Activated CD4-positive, alpha-beta memory T cell treated with anti-CD3 and anti-CD28 coated beads, Interleukin-2, amount 10 ng/mL, durations not matched to agents 7 days and 5 days (primary cell): Measurements from ENCODE around the gene SH3BP4. TPM values are rescaled to one million over a fixed set of nuclear protein-coding genes. Genes with fewer than 3 reads are reported as not detected.

Experiments used
- CTCF ChIA-PET: fragments of 350-600 bp; sonication (Branson Sonifier 250); formaldehyde crosslinking; loops from one replicate; lab custom pipeline; 2021; ENCODE audit warnings: antibody characterized with exemption, inconsistent platforms; lab: Charles Lee
- POLR2A ChIA-PET: fragments of 350-600 bp; sonication (Branson Sonifier 250); formaldehyde crosslinking; loops from one replicate; lab custom pipeline; 2021; ENCODE audit warnings: antibody characterized with exemption; lab: Charles Lee
- DNase-seq: peaks from one replicate; pipeline ENCODE4 v3.0.0-alpha.2; 2020
- H3K27ac Mint-ChIP-seq: one replicate; pipeline ENCODE4 v1.8.0; 2021; ENCODE audit warnings: mild to moderate bottlenecking, mixed read lengths
- H3K27me3 Mint-ChIP-seq: one replicate; pipeline ENCODE4 v1.8.0; 2021; ENCODE audit warnings: mixed read lengths
- H3K36me3 Mint-ChIP-seq: one replicate; pipeline ENCODE4 v1.8.0; 2021; ENCODE audit warnings: low read depth, mixed read lengths
- H3K4me1 Mint-ChIP-seq: one replicate; pipeline ENCODE4 v1.8.0; 2021; ENCODE audit warnings: mixed read lengths
- H3K4me3 Mint-ChIP-seq: one replicate; pipeline ENCODE4 v1.8.0; 2021; ENCODE audit warnings: mild to moderate bottlenecking, mixed read lengths
- H3K9me3 Mint-ChIP-seq: one replicate; pipeline ENCODE4 v1.8.0; 2021; ENCODE audit warnings: mixed read lengths
- total RNA-seq, 2 experiments: library from RNA; stranded (reverse); gene quantifications; one replicate each; pipeline ENCODE4 v1.2.3, GENCODE V29; 2021

The SH3BP4 gene
- total RNA-seq, 2 experiments from 2014 or later = 0.08 TPM; not detected in 1

- Mint-ChIP-seq H3K27me3 (peaks cover 7% of the 10 kb centered on the region), H3K4me3 (no peak overlapping the region), H3K36me3 (no peaks in the 10 kb centered on the region), H3K9me3 (no peaks in the 10 kb centered on the region), H3K4me1 (no peaks in the 10 kb centered on the region), H3K27ac (no peak overlapping the region)
- CTCF ChIA-PET = no interaction called here
- DNase-seq = no peak
- POLR2A ChIA-PET = no interaction called here
These were observed 44.5 kb downstream of the SH3BP4 start for GRCh38 chr2:234996069-234996940.

- Mint-ChIP-seq H3K4me3 (no peak overlapping the region), H3K4me1 (no peaks in the 10 kb centered on the region), H3K27ac (no peak overlapping the region), H3K36me3 (no peaks in the 10 kb centered on the region), H3K27me3 (peaks cover 7% of the 10 kb centered on the region), H3K9me3 (no peaks in the 10 kb centered on the region)
- CTCF ChIA-PET = no interaction called here
- DNase-seq = no peak
- POLR2A ChIA-PET = no interaction called here
These were observed 45.1 kb downstream of the SH3BP4 start for GRCh38 chr2:234996941-234997270.

GRCh38 chr2:234997389-234997788 is 45.6 kb downstream of the SH3BP4 start:
- Mint-ChIP-seq H3K27ac (no peak overlapping the region), H3K27me3 (peaks cover 7% of the 10 kb centered on the region), H3K9me3 (no peaks in the 10 kb centered on the region), H3K36me3 (no peaks in the 10 kb centered on the region), H3K4me3 (no peak overlapping the region), H3K4me1 (no peaks in the 10 kb centered on the region)
- DNase-seq = no peak
- ChIA-PET POLR2A (no interaction called here), CTCF (no interaction called here)

GRCh38 chr2:234998404-234999211 is 46.8 kb downstream of the SH3BP4 start:
- no peak for DNase-seq
- Mint-ChIP-seq H3K36me3 (no peaks in the 10 kb centered on the region), H3K9me3 (no peaks in the 10 kb centered on the region), H3K27me3 (peaks cover 7% of the 10 kb centered on the region), H3K4me3 (no peak overlapping the region), H3K4me1 (no peaks in the 10 kb centered on the region), H3K27ac (no peak overlapping the region)
- ChIA-PET POLR2A (no interaction called here), CTCF (no interaction called here)

GRCh38 chr2:234999740-235000425 is 48.1 kb downstream of the SH3BP4 start:
- no peak overlapping the region for H3K27ac Mint-ChIP-seq
- ChIA-PET CTCF (no interaction called here), POLR2A (no interaction called here)
- H3K4me1 Mint-ChIP-seq = no peaks in the 10 kb centered on the region
- H3K4me3 Mint-ChIP-seq = no peak overlapping the region
- no peaks in the 10 kb centered on the region for H3K27me3 Mint-ChIP-seq
- no peaks in the 10 kb centered on the region for H3K36me3 Mint-ChIP-seq
- no peaks in the 10 kb centered on the region for H3K9me3 Mint-ChIP-seq
- DNase-seq = no peak

GRCh38 chr2:235000426-235001236 is 48.8 kb downstream of the SH3BP4 start:
- H3K4me3 Mint-ChIP-seq = no peak overlapping the region
- POLR2A ChIA-PET = no interaction called here
- H3K27me3 Mint-ChIP-seq = no peaks in the 10 kb centered on the region
- H3K4me1 Mint-ChIP-seq = no peaks in the 10 kb centered on the region
- no peak for DNase-seq
- CTCF ChIA-PET = no interaction called here
- no peak overlapping the region for H3K27ac Mint-ChIP-seq
- no peaks in the 10 kb centered on the region for H3K36me3 Mint-ChIP-seq
- H3K9me3 Mint-ChIP-seq = no peaks in the 10 kb centered on the region

- Mint-ChIP-seq H3K4me1 (no peaks in the 10 kb centered on the region), H3K9me3 (no peaks in the 10 kb centered on the region), H3K27ac (no peak overlapping the region), H3K4me3 (no peak overlapping the region), H3K36me3 (no peaks in the 10 kb centered on the region), H3K27me3 (no peaks in the 10 kb centered on the region)
- ChIA-PET CTCF (no interaction called here), POLR2A (no interaction called here)
- DNase-seq = no peak
These were observed 49.7 kb downstream of the SH3BP4 start for GRCh38 chr2:235001237-235002133.

- POLR2A ChIA-PET = no interaction called here
- no peak overlapping the region for H3K27ac Mint-ChIP-seq
- H3K9me3 Mint-ChIP-seq = no peaks in the 10 kb centered on the region
- no peaks in the 10 kb centered on the region for H3K4me1 Mint-ChIP-seq
- no peak overlapping the region for H3K4me3 Mint-ChIP-seq
- H3K27me3 Mint-ChIP-seq = no peaks in the 10 kb centered on the region
- CTCF ChIA-PET = no interaction called here
- no peak for DNase-seq
- no peaks in the 10 kb centered on the region for H3K36me3 Mint-ChIP-seq
These were observed 50.6 kb downstream of the SH3BP4 start for GRCh38 chr2:235002198-235003095.

GRCh38 chr2:235003096-235003775 is 51.4 kb downstream of the SH3BP4 start:
- ChIA-PET POLR2A (no interaction called here), CTCF (no interaction called here)
- no peak overlapping the region for H3K27ac Mint-ChIP-seq
- DNase-seq = no peak
- no peaks in the 10 kb centered on the region for H3K9me3 Mint-ChIP-seq
- H3K4me1 Mint-ChIP-seq = no peaks in the 10 kb centered on the region
- no peaks in the 10 kb centered on the region for H3K36me3 Mint-ChIP-seq
- H3K27me3 Mint-ChIP-seq = no peaks in the 10 kb centered on the region
- no peak overlapping the region for H3K4me3 Mint-ChIP-seq

GRCh38 chr2:235004329-235004903 is 52.6 kb downstream of the SH3BP4 start:
- no peaks in the 10 kb centered on the region for H3K9me3 Mint-ChIP-seq

GRCh38 chr2:235005023-235005422 is 53.2 kb downstream of the SH3BP4 start:
- Mint-ChIP-seq H3K4me1 (no peaks in the 10 kb centered on the region), H3K4me3 (no peak overlapping the region), H3K36me3 (no peaks in the 10 kb centered on the region), H3K9me3 (no peaks in the 10 kb centered on the region), H3K27ac (no peak overlapping the region), H3K27me3 (no peaks in the 10 kb centered on the region)
- CTCF ChIA-PET = no interaction called here
- no peak for DNase-seq
- POLR2A ChIA-PET = no interaction called here

More at GRCh38 chr2:235004329-235004903, 52.6 kb downstream of the SH3BP4 start:
- CTCF ChIA-PET = no interaction called here
- POLR2A ChIA-PET = no interaction called here
- Mint-ChIP-seq H3K4me3 (no peak overlapping the region), H3K27me3 (no peaks in the 10 kb centered on the region), H3K27ac (no peak overlapping the region), H3K36me3 (no peaks in the 10 kb centered on the region), H3K4me1 (no peaks in the 10 kb centered on the region)
- DNase-seq = no peak
